GM19328 (cell line): ENCODE measurements around the gene SLC16A1.
"Not testable (repeated sequence)": the region's sequence is repeated elsewhere in the genome, so short reads cannot be mapped to it uniquely, and the experiment has no call there.

Experiments used
- ATAC-seq: cut with Tn5 transposase; IDR thresholded peaks from one replicate; pipeline ENCODE4 v1.9.1; 2021; ENCODE audit warnings: mild to moderate bottlenecking, moderate library complexity; ENCODE audit not compliant: unreplicated experiment

The SLC16A1 gene

DNA sequence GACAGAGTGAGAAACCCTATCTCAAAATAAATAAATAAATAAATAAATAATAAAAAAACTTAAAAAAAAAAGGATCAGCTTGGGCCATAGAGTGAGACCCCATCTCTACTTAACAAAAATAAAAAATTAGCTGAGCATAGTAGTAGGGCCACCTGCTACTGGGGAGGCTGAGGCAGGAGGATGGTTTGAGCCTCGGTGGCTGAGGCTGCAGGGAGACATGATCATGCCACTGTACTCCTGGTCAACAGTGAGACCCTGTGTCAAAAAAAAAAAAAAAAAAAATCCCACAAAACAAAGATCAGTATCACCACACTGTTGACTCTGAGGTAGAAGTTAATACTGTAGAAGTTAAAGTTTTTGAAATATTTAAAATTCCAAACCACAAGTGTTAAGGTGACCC lies 29.1 kb downstream of the SLC16A1 start:
- no peak for ATAC-seq

DNA sequence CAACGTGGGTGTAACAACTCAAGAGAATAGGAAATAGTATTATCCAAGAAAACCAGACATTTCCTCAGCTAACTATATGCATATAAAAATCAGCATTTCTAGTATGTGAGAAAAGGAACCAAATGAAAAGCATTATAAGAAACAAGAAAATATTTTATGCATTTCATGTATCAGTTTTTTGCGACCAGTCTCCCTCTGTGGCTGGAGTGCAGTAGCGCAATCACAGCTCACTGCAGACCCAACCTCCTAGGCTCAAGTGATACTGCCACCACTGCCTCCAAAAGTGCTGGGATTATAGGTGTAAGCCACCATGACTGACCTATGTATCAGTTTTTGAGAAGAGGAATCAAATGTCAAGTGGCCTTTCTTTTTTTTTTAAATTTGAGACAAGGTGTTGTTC lies 31.0 kb downstream of the SLC16A1 start:
- ATAC-seq: no peak

DNA sequence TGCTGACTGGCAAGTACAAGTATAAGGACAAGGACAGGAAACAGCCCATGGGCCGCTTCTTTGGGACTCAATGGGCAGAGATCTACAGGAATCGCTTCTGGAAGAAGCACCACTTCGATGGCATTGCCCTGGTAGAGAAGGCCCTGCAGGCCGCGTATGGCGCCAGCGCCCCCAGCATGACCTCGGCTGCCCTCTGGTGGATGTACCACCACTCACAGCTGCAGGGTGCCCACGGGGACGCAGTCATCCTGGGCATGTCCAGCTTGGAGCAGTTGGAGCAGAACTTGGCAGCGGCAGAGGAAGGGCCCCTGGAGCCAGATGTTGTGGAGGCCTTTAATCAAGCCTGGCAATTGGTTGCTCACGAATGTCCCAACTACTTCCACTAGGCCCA lies 32.0 kb downstream of the SLC16A1 start:
- no peak for ATAC-seq

DNA sequence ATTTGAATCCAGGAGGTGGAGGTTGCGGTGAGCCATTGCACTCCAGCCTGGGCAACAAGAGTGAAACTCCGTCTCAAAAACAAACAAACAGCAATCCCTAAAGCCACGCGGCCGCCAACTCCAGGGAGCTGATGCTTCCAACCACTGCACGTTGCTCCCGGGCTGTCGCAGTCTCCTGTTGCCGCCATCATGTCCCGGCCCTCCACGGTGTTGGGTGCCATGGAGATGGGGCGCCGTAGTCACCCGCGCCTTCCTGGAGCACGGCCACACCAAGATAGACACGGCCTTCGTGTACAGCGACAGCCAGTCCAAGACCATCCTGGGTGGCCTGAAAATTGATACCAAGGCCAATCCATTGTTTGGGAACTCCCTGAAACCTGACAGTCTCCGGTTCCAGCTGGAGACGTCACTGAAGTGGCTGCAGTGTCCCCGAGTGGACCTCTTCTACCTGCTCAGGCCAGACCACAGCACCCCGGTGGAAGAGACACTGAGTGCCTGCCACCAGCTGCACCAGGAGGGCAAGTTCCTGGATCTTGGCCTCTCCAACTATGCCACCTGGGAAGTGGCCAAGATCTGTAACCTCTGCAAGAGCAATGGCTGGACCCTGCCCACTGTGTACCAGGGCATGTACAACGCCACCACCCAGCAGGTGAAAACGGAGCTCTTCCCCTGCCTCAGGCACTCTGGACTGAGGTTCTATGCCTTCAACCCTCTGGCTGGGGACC lies 32.6 kb downstream of the SLC16A1 start:
- no peak for ATAC-seq

DNA sequence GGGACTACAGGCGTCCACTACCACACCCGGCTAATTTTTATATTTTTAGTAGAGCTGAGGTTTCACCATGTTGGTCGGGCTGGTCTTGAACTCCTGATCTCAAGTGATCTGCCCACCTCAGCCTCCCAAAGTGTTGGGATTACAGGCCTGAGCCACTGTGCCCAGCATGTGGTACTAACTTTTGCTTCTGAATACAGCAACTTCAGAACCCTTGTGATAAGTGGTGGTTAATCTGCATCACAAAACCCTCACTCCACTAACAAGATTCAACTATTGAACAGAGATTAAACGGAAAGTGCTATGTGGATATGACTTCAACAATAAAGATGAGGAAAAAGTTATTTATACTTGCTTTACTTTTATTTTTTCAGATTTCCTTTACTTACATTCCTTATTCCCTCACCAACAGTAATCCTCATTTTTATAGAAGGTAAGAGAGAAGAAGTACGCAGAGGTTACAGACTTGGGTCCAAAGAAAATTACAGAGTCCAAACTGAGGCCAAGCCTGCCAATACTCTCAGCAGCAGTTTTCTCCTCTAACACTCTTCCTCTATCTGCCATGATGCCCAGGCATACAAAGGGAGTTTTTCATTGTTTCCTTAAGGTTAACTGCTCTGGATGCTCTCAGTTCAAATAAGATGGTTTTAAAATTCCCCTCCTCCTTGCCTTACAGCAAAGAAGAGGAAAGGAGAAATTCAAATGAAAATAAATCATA lies 44.3 kb downstream of the SLC16A1 start:
- no peak for ATAC-seq

DNA sequence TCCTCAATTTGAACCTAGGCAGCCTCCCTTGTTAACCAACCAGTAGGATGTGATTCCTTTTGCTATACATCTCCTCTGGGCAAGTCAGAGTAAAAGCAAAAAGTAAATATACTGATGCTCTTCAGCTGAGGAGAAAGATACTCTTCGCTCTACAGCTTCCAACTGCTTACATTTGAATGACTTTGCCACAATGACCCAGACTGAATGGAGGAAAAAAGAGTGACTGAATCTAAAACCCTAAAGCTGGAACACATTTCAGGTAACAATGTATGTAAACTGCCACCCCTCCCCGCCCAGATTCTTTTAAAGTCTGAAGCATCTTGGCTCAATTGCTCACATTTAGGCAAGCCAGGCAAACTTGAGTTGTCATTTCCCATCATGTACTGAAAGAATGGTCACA lies 46.1 kb downstream of the SLC16A1 start:
- ATAC-seq: no peak

DNA sequence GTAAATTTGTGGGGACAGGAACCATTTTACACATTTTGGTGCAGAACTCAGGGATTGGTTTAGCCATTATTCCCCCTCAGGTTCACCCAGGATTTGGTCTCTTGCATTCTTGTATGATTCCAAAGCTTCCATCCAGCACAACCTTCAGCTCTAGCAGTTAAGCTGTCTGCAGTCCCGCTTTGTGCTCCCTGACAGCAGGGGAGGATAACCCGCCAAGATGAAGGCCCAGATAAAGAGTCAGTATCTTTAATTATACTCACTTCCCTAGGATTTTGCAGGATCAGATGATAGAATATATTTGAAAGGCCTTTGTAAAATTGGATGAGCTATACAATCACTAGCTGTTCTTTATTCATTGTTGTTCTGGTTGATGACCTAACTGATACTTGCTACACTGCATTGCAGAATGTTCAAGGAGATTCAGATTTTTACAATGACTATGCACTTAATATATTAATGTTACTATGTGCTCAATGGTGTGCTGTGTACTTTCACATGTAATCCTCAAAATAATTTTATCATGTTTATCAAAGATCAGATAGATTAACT lies 49.8 kb downstream of the SLC16A1 start:
- ATAC-seq: no peak

DNA sequence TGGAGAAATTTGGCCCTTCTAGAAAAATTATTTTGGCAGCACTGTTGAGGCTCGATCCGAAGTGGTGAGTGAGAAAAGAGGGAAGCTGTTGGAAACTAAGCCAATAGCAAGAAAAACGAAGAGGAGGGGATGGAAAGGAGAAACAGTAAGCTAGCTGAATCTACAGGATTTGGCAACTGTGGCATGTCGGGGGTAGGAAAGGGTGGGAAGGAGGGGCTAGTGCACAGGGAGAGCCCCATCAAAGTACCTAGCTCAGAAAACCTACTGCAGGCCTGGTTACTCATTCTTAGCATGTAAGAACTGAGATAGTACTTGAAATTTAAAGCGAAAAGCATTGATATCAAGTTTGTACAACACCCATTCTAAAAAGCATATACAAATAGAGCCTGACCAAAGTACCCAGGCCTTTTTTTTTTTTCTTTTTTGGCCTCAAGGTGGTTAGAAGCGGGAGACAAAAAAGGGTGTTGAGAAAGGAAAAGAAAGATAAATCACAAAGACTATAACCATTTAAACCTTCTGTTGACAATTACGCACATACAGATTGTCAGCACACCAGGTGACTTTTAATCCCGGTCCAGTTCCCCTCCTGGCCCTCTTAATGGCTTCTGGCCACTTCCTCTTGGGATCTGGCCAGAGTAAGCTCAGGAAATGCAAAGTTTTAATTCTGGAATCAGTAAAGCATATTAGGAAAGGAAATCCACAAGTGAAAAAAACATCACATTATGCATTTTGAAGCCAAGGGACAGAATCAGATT lies 50.4 kb downstream of the SLC16A1 start:
- no peak for ATAC-seq

DNA sequence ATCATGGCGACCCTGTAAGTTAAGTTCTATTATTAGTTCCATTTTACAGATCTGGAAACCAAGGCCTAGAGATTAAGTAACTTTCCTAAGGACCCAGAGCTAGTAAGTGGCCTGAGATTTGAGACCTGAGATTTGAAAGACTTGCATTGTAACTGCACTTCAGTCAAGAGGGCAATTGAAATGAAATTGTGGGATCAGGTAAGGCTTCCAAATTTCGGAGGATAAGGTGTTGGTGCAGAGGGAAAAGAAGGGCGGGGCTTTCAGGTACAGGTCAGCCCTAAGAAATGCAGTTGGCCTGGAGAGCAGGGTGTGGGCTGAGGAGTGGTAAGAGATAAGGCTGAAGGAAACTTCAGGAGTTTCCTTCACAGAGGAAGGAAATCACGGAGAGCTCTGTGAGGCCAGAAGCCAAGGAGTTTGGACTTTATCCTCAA lies 51.1 kb downstream of the SLC16A1 start:
- ATAC-seq: no peak

DNA sequence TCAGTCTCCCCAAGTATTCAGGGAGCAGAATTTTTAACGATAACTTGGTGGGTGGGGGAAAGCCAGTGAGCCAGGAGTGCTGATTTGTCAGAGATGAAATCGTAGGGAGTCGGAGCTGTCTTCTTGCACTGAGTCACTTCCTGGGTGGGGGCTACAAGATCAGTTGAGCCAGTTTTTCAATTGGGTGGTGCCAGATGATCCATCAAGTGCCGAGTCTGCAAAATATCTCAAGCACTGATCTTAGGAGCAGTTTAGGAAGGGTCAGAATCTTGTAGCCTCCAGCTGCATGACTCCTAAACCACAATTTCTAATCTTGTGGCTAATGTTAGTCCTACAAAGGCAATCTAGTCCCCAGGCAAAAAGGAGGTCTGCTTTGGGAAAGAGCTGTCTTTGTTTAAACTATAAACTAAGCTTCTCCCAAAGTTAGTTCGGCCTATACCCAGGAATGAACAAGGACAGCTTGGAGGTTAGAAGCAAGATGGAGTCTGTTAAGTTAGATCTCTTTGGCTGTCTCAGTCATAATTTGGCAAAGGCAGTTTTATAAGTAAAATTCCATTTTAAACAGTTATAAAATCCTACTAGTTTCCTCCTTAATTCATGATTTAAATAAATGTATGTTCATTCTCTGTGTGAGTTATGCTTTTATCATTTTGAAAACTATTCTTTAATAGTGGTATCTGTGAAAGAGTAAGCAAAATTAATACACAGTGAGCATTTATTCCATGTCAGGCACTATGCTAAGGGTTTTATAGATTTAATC lies 51.7 kb downstream of the SLC16A1 start:
- ATAC-seq: no peak

DNA sequence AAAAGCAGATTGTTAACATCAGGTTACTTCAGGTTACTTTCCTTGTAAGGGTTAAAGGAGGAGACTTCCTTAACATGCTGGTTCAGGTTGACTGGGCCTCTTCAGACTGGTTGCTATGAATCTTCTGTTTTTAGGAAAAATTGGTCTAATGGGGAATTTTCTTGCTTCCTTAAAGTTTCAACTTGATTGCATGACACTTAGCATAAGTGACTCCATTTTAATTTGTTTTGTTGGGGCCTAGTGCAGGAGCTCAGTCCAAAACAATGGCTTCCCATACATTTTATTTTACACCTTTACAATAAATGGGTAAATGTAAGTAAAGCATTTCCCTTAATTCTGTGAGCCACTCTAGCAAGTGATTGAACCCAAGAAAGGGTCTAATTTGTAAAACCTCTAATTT lies 53.8 kb downstream of the SLC16A1 start:
- no peak for ATAC-seq

DNA sequence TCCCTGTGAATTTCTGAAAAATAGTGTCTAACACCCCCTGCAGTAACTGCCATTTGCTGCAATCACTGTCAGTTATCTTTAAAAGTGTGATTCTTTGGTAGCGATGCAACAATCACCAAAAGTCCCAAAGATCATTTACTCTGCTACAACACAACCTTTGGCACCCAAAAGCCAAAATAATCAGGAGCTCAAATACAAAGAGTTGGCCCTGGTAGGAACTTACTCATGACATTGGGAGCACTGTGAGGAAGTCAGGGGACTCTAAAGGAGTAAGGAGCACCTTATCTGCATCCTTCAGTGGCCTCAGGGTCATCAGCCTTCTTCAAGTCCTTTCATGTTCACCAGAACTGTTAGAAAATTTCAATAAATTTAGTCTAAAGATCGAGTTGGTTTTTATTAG lies 54.6 kb downstream of the SLC16A1 start:
- no peak for ATAC-seq

DNA sequence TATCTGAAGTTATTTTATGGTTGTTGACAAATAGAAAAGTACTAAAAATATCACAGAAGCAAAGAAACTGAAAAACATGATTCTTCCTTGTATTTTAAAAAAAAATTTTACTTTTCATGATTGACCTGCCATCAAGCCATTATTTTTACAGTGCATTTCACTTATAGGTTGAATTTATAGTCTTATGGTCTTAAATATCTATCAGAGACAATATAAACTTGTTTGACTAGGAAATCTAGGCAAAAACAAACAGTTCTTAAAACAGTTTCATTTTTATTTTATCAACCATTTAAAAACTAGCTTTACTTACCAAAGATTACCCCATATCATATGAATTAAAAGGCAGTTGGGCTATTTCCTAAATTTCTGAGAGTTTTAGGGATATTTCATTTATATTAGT lies 59.2 kb downstream of the SLC16A1 start:
- no peak for ATAC-seq

DNA sequence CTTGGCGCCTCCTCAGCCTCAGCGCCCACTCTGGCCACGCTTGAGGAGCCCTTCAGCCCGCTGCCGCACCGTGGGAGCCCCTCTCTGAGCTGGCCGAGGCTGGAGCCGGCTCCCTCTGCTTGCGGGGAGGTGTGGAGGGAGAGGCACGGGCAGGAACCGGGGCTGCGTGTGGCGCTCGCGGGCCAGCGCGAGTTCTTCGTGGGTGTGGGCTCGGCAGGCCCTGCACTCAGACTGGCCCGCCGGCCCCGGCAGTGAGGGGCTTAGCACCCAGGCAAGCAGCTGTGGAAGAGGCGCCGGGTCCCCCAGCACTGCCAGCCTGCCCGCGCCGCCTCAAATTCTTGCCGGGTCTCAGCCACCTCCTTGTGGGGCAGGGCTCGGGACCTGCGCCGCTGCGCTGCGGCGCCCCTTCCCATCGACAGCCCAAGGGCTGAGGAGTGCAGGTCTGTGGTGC lies 61.4 kb downstream of the SLC16A1 start:
- no peak for ATAC-seq

DNA sequence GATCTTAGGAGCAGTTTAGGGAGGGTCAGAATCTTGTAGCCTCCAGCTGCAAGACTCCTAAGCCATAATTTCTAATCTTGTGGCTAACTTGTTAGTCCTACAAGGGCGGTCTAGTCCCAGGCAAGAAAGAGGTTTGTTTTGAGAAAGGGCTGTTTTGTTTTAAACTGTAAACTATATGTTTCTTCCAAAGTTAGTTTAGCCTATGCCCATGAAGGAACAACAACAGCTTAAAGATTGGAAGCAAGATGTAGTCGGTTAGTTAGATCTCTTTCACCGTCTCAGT lies 62.0 kb downstream of the SLC16A1 start:
- ATAC-seq: no peak

DNA sequence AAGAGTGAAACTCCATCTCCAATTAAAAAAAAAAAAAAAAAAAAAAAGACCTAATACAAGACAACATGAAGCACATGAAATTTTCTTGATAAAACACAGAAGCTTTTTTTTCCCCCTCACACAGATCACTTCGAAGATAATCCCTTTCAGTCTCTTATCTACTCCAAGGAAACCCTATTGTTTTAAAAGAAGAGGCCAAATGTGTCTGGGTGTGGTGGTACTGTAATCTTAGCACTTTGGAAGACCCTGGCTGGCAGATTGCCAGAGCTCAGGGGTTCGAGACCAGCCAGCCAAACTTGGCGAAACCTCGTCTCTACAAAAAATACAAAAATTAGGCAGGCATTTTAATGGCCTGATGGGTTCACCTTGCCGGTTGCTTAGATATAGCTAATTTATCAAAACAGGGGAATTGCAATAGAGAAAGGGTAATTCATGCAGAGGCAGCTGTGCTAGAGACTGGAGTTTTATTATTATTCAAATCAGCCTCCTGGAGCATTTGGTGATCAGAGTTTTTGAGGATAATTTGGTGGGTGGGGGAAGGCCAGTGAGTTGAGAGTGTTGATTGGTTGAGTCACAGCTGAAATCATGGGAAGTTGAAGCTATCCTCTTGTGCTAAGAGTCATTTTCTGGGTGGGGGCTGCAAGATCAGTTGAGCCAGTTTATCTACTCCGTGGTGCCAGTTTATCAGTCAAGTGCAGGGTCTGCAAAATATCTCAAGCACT lies 62.5 kb downstream of the SLC16A1 start:
- no peak for ATAC-seq

DNA sequence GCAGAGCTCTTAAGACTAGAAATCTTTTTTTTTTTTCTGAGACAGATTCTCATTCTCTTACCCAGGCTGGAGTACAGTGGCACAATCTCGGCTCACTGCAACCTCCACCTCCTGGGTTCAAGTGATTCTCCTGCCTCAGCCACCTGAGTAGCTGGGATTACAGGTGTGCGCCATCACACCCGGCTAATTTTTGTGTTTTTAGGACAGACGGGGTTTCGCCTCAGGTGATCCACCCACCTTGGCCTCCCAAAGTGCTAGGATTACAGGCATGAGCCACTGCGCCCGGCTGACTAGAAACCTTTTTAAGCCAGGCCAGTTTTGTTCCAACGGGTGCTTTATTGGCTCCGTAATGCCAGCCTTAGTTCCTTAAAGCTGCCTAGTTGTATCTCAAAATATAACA lies 66.1 kb downstream of the SLC16A1 start:
- not testable (repeated sequence) for ATAC-seq

DNA sequence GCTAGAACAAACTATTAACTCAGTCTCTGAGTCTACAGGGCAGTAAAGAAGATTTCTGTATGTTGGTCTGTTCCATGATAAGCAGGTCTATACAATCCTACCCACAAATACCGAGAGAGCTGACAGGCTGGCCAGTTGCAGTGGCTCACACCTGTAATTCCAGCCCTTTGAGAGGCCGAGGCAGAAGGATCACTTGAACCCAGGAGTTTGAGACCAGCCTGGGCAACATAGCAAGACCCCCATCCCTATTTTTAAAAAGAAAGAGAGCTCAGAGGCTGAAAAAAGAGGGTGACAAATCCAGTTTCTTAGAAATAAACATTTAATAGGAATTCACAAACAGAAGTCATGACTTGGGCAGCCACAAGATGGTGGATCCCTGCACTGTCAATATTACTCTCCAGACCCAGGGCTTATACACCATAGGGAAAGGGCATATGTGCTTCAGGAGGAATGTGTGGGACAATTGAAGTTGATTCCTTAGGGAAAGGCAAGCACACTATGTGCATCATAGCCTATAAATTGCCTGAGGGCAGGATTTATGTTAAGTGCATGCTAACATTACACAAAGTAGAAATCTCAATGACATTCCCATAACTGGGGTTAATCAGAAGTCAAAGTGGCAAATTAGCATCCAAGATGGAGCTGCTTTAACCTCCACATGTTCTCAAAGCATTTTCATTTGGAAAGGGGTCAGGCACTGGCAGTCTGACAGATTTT lies 66.8 kb downstream of the SLC16A1 start:
- ATAC-seq: no peak

DNA sequence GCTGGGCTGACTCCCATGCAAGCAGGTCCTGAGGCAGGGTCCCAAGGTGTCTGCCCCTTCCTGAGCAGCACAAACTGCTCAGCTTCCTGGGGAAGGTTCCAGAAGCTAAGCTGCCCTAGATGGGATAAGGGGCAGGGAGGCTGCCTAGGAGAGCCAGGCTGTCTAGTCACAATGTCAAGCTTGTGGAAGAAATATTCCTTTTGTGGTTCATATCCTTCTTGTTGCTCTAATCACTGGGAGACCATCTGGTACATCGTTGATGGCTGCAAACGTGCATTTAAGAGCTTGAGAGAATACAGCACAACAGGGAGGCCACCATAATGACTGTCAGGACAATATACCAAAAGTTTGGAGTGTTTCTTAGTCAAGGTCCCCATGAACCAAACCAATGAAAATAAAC lies 67.4 kb downstream of the SLC16A1 start:
- ATAC-seq: no peak
